WERI-Rb-1 (cell line): ENCODE measurements around the gene DCUN1D3.

ENCODE experiments used
- DNase-seq: peaks from one replicate; pipeline ENCODE4 v3.0.0-alpha.2; 2020
- H3K27ac ChIP-seq: fragments of 250-450 bp; sonication (Bioruptor Pico); 2 replicates; pipeline ENCODE4 v1.5.1; 2020; ENCODE audit warnings: mild to moderate bottlenecking, moderate library complexity
- H3K27me3 ChIP-seq: fragments of 250-450 bp; sonication (Bioruptor Pico); 2 replicates; pipeline ENCODE4 v1.5.1; 2021; ENCODE audit warnings: mild to moderate bottlenecking, low read depth, moderate library complexity; ENCODE audit not compliant: insufficient read depth, severe bottlenecking
- H3K36me3 ChIP-seq: fragments of 250-450 bp; sonication (Bioruptor Pico); 2 replicates; pipeline ENCODE4 v1.5.1; 2020; ENCODE audit warnings: mild to moderate bottlenecking, moderate library complexity
- H3K4me3 ChIP-seq: 2 replicates; pipeline ENCODE4 v1.5.1; 2011; ENCODE audit warnings: low read depth, mild to moderate bottlenecking, control low read depth, low read length
- H3K9me3 ChIP-seq: fragments of 250-450 bp; sonication (Bioruptor Pico); 2 replicates; pipeline ENCODE4 v1.5.1; 2021; ENCODE audit warnings: mild to moderate bottlenecking, moderate library complexity; ENCODE audit not compliant: severe bottlenecking
- TF ChIP-seq, protein P1 (sequence below): IDR thresholded peaks from 2 replicates; pipeline ENCODE4 v1.5.1; 2011; ENCODE audit warnings: low read depth, mild to moderate bottlenecking, control low read depth, inconsistent platforms, low read length

DCUN1D3 gene

GRCh38 chr16:20880867-20881502 is 19.2 kb downstream of the DCUN1D3 start:
- H3K27ac ChIP-seq = peak overlapping the region; percentile 66
- DNase-seq = no peak
- TF ChIP-seq, protein P1, sequence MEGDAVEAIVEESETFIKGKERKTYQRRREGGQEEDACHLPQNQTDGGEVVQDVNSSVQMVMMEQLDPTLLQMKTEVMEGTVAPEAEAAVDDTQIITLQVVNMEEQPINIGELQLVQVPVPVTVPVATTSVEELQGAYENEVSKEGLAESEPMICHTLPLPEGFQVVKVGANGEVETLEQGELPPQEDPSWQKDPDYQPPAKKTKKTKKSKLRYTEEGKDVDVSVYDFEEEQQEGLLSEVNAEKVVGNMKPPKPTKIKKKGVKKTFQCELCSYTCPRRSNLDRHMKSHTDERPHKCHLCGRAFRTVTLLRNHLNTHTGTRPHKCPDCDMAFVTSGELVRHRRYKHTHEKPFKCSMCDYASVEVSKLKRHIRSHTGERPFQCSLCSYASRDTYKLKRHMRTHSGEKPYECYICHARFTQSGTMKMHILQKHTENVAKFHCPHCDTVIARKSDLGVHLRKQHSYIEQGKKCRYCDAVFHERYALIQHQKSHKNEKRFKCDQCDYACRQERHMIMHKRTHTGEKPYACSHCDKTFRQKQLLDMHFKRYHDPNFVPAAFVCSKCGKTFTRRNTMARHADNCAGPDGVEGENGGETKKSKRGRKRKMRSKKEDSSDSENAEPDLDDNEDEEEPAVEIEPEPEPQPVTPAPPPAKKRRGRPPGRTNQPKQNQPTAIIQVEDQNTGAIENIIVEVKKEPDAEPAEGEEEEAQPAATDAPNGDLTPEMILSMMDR = no peak

GRCh38 chr16:20879175-20880040 is 20.8 kb downstream of the DCUN1D3 start:
- DNase-seq = no peak
- TF ChIP-seq, protein P1 = no peak
- H3K4me3 ChIP-seq = no peak overlapping the region
- H3K9me3 ChIP-seq = no peaks in the 10 kb centered on the region
- H3K36me3 ChIP-seq = peaks cover 62% of the 10 kb centered on the region
- H3K27me3 ChIP-seq = no peaks in the 10 kb centered on the region
- H3K27ac ChIP-seq = no peak overlapping the region

More at GRCh38 chr16:20880867-20881502, 19.2 kb downstream of the DCUN1D3 start:
- H3K9me3 ChIP-seq = no peaks in the 10 kb centered on the region
- no peaks in the 10 kb centered on the region for H3K27me3 ChIP-seq
- H3K4me3 ChIP-seq = no peak overlapping the region
- peaks cover 70% of the 10 kb centered on the region for H3K36me3 ChIP-seq

DNA sequence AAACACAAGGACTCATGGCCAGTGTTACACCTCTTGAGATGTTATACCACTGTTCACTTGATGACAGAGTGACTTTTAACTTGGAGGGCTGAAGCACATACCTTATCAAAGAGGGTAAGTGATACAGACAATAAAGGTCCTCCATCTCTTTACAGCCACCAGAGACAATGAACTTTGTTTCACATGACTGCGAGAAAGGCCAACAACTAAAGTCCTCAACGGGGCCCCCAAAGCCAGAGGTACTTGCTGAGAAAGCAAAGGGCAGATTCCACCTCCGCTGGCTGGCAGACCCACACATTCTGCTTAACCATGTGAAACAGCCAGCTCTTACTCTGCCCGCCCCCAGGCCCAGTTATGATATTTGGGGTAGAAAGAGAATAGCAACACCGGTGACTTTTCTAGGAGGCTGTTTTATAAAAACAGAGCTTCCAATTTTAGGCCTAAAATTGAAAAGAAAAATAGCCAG is 21.4 kb downstream of the DCUN1D3 start:
- Histone ChIP-seq H3K27me3 (no peaks in the 10 kb centered on the region), H3K4me3 (no peak overlapping the region), H3K9me3 (no peaks in the 10 kb centered on the region), H3K36me3 (peaks cover 55% of the 10 kb centered on the region), H3K27ac (no peak overlapping the region)
- TF ChIP-seq, protein P1 = no peak
- DNase-seq = no peak

- no peak for DNase-seq
- H3K36me3 ChIP-seq = peaks cover 48% of the 10 kb centered on the region
- no peaks in the 10 kb centered on the region for H3K27me3 ChIP-seq
- H3K4me3 ChIP-seq = no peak overlapping the region
- no peaks in the 10 kb centered on the region for H3K9me3 ChIP-seq
- TF ChIP-seq, protein P1 = no peak
- H3K27ac ChIP-seq = peak overlapping the region; percentile 98
These were observed 24.9 kb downstream of the DCUN1D3 start for GRCh38 chr16:20875355-20875650.

GRCh38 chr16:20874088-20874581 is 26.0 kb downstream of the DCUN1D3 start:
- Histone ChIP-seq H3K27ac (peak overlapping the region; percentile 98), H3K4me3 (no peak overlapping the region), H3K9me3 (no peaks in the 10 kb centered on the region), H3K27me3 (no peaks in the 10 kb centered on the region), H3K36me3 (peaks cover 40% of the 10 kb centered on the region)
- no peak for DNase-seq
- TF ChIP-seq, protein P1 = no peak
